GM20431 (cell line): ENCODE measurements around the gene GDPD2.

Experiments used
- in situ Hi-C: fragments of 300-500 bp; cut with MseI, MboI; formaldehyde crosslinking; loops from one replicate; pipeline ENCODE4 v1.15.0; 2020; ENCODE audit warnings: low sequenced_read_pairs; ENCODE audit not compliant: unreplicated experiment

Gene GDPD2

DNA sequence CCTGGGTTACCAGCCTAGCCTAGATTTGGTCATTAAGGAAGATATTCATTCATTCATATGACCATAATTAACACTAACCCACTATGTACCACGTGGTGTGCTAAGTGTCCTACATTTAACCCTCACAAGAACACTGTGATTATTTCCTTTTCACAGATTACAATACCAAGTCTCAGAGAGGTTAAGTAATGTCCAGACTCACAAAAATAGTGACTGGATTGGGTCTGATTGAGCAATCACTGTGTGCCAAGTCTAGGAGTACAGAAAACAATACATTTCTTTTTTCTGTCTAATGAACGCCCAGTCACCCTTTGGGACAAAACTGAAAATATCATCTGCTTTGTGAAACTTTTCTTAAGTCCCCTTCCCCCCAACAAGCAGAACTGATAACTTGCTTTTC is 13.9 kb downstream of the GDPD2 start:
- in situ Hi-C loops, result no loop called here

DNA sequence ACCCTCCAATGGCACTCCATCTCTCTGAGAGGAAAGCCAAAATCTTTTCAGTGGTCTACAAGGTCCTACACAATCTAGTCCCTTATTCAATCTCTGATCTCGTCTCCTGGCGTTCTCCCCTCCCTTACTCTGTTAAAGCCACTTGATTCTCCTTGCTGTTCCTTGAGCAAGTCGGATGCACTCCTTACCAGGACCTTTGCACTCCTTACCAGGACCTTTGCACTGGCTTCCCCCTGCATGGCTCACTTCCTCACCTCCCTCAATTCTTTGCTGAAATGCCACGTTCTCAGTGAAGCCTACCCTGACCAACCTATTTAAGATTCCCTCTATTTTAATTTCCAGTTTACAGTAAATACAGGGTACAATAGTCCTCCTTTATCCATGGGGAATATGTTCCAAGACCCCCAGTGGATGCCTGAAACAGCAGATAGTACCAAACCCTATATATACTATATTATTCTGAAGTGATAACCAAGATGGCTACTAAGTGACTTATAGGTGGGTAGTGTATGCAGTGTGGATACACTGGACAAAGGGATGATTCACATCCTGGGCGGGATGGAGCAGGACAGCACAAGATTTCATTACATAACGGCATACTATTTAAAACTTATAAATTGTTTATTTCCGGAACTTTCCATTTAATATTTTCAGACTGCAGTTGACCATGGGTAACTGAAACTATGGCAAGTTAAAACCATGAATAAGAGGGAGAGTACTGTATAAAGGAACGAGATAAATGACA is 15.0 kb downstream of the GDPD2 start:
- in situ Hi-C loops, result no loop called here

DNA sequence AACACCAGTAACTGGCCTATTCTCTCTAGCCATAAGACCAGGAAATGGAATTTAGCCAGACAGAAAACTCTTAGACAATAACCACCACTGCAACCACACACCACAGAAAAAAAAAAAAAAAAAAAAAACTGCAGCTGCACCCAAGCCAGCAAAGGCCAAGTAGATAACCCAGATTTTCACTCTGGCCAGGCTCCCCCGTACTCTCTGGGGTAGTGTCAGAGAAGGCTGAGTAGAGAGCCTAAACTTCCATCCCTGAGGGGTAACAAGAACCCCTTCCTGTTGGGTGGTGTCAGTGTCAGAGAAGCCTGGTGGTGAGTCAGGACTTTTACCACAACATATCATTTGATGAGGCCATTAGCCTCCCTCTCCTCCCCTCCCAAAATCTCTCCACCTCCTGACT is 15.9 kb downstream of the GDPD2 start:
- in situ Hi-C loops, result no loop called here

DNA sequence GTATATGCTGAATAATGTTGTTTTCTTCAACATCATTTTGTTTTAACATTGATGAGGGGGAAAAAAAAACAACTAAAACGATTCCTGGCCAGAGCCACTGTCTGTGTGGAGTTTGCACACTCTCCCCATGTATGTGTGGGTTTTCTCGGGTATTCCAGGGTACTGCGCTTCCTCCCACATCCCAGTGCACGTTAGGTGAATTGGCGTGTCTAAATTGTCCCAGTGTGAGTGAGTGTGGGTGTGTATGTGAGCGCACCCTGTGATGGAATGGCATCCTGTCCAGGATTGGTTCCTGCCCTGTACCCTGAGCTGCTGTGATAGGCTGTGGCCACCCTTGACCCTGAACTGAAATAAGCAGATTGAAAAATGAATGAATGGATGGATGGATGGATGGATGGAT is 19.1 kb downstream of the GDPD2 start:
- in situ Hi-C loops, result no loop called here

DNA sequence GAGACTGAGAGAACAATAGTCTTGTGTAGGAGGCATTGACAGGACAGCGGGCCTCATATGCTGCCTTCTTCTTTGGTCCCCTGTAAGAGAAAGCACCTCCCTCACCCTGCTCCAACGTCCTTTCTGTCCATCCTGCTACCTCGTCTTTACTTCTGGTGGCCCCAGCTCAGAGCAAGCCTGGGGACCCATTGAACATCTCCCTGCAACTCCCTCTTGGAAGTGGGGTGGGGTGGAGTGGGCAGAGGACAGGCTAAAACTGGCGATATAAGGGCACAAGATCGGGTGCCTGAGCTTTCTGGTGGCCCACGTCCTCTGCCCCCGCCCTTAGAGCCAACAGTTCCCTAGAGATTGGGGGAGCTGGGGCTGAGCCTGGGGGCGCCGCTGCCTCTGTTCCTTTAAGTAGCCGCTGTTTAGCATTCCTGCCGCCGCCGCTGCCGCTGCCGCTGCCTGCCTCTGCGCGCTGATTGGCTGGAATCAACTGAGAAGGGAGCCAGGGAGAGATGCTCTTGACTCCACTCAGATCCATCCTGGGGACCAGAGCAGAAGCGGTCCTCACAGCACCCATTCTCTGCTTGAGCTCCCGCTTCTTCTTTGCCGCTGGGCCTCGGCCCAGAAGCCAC is 21.3 kb downstream of the GDPD2 start, which contains the start of gene DLG3:
DLG3 (plus strand) TSS at position 510 of the 620 bp plus-strand sequence. CDS start 367 bp downstream, outside the sequence.
- in situ Hi-C loops, result no loop called here

DNA sequence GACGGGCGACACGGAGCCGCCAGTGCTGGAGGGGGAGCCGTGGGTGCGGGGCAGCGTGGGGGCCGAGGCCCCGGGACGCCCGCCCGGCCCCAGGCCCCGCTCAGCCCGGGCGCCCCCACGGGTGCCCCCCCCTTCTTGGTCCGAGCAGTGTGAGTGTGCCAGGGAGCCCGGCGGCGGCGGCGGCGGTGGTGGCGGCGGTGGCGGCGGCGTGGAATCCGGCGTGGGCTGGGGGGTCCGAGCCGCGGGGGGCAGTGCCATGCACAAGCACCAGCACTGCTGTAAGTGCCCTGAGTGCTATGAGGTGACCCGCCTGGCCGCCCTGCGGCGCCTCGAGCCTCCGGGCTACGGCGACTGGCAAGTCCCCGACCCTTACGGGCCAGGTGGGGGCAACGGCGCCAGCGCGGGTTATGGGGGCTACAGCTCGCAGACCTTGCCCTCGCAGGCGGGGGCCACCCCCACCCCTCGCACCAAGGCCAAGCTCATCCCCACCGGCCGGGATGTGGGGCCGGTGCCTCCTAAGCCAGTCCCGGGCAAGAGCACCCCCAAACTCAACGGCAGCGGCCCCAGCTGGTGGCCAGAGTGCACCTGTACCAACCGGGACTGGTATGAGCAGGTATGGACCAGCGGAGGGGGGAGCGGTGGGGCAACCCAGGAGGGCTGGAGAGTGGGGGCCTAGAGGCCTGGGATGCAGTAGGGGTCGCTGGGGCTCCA is 22.0 kb downstream of the GDPD2 start:
- in situ Hi-C loops, result no loop called here

DNA sequence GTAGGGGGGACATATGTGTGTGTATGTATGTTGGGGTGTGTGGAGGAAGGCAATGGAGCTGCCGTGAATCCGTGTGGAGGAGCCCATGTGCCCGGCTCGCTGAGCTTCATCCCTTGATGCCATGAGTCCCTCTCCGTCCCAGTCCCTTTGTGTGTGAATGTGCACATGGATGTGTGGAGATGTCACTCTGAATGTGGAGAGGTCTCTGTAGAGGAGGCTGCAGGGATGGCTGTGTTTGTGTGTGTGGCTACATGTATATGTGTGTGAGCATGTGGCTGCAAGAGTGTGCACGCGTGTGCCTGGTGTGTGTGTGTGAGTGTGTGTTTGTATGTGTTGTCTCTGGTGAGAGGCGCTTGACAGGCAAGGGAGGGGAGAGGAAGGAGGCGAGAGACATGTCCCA is 22.8 kb downstream of the GDPD2 start:
- in situ Hi-C loops, result no loop called here

DNA sequence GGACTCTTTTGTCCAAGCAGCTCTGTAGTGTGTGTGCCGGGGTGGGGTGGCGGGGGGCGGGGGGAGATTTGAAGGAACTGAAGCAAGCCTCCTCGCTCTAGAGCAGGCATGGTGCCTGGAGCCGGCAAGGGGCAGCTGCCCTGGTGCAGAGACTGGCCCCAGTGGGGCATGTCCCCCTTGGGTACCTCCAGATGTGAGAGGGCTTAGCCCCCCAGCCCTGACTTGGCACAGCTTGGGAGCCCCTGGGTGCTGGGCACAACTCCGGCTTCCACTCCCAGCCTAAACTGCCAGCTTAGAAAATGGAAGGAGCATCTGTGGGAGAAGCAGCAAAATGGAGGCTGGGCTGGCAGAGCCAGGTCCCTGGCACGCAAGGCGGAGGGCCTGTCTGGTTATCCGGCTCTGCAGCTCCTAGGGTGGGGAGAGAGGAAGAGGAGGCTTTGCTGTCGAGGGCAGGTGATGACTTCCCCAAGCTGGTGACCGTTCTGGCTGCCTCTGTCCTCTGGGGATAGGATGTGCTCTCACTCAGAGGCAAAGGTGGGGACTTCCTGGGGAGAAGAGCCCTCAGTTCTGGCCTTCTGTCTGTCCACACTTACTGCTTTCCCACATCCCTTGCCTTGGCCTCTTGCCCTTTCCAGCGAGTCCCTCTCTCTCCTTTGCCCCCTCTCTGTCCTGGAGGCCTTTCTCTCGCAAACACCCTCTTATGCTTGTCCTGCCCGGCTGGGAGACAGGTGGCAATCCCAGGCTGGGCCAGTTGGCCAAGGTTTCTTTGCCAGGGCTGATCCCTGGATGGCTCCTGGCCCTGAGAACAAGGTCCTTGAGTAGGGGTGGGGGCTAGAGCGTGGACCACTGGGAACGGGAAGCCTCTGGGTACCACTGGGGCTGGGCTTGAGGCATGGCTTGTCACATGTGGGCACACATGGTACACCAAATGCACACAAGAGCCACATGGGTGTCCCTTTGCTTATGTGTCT is 23.6 kb downstream of the GDPD2 start:
- in situ Hi-C loops, result no loop called here

DNA sequence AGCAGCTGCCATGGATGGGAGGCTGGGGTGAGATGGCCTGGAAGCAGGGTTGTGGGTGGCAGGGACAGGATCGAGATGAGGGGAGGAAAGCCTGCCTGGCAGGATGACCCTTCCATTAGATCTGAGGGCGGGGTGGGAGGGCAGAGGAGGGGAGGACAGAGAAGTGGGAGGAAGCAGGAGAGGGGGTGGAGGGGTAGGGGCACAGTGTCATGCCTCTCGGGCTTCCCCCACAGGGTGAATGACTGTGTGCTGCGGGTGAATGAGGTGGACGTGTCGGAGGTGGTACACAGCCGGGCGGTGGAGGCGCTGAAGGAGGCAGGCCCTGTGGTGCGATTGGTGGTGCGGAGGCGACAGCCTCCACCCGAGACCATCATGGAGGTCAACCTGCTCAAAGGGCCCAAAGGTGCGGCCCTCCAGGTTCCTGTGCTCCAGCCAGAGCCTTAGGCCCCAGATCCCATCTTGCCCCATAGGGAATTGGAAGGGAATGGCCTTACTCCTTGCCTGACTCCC is 26.4 kb downstream of the GDPD2 start:
- in situ Hi-C loops, result no loop called here

DNA sequence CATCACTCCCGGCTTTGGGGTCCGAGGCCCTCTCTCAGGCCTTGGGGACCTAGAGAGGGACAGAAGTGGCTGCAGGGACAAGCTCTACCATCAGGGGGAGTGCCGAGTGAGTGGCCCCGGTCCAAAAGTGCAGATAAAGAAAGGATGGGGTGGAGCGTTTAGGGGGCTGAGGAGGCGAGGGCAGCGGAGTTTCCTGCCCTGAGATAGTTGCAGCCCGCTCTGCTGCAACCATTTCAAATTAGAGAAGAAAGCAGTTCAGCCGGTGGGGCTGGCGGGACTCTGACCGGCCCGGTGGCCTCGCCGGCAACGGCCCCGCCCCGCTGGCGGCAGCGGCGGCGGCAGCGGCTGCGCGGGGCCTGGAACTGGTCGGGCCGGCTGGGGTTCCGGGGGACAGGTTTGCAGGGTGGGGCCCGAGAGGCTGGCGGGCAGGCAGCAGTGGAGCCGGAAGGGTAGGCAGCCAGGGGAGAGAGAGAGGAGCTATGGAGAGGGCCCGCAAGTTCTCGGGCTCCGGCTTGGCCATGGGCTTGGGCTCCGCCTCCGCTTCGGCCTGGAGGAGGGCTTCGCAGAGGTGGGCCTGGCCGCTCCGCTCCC is 29.1 kb downstream of the GDPD2 start:
- in situ Hi-C loops, result no loop called here

DNA sequence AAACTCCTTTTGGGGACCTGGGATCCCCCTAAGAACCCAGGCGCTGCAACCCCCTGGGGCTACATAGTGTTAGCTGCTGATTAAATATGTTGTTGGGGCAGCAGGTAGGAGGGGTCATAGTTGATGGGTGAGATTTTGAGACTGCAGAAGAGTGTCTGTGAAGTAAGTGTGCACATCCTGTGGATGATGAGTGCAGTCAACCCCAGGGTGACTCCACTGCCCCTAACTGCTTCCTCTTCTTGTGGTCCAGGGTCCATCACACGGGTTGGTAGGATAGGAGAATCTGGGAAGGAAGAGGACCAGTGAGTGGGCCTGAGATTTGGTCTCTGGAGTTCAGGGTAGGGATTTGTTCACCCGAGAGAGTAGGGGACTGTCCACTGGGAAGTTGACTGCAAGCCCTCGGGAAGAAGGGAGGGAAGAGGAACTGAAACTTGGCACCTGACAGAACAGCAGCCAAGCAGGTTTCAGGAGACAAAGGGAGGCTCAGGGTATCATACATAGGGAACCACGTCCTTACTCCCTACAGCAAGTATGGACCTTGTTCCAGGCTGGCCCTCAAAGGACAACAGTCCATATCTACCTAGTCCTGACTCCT is 30.0 kb downstream of the GDPD2 start:
- in situ Hi-C loops, result no loop called here

DNA sequence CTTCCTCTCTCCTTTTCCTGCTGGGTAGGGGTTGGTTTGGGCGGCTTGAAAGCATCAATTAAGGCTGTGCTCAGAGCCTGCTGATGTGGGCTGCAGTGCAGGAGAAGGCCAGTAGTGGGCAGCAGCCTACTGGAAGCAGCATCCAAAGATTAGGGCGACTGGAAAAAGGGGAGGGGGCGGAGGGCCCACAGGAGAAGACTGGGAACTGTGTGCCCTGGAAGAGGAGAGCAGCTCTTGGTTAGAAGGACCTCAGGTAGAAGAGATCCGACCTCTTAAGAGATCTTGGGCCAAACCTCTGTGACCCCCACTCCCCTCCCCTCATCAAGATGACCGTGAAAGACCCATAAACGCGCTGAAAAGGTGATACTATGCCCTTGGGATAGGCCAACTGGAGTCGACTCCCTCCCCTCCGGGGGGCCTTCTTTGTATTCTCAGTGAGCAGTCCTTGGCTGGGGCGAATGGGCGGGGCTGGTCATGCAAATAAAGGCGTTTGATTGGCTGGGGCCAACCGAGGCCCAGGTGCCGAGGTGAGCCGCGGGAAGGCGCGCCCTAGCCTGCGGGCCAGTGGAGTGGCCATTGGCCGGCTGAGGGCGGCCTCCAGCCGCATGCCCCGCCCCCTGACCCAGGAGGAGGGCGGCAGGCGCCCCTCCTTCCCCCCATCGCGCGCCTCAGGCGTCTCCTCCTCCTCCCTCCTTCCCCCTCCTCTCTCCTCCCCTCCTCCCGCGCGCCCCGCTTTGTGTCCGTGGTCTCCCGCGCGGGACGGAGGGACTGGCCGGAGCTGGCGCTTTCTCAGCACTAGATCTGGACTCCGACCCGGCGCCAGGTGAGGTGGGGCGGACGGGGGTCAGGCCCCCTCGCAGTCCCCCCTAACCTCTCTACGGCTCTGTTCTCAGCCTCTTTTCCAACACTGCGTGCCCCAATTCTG is 31.6 kb downstream of the GDPD2 start:
- in situ Hi-C loops, result no loop called here

DNA sequence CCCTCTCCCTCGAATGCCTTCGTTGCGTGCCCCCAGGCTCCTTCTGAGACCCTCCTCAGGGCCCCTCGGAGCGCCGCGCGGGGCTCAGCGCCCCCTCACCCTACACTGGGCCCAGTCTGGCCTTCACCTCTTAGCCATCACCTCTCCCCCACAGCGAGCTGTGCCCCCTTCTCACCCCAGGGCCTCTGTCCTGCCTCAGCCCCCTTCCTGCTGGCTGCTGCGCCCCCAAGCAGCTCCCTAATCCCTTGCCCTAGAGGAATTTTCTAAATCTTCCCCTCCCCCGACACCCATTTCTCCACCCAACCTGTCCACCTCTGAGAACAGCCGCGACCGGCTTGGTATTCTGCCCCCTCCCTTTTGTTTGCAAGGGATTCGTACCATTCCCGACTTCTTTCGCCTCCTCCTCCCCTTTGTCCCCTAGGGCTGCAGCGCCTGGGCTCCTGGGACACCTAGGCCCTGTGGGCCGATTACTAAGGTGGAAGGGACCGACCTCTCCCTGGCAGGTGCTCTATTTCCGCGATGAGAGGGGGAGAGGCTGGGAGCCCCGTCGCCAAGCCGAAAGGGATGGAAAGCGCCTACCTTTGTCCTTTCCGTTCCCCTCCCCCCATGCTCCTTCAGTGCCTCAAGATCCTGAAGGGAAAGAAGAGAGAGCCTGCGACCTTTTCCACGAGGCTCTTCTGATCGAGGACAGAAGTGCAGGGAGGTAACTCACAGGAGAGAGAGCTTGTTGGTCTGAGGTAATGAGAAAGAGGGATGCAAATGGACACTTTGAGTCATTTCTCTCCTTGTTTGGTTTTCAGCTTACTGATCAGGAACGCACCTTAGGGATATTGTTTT is 32.5 kb downstream of the GDPD2 start:
- in situ Hi-C loops, result no loop called here

DNA sequence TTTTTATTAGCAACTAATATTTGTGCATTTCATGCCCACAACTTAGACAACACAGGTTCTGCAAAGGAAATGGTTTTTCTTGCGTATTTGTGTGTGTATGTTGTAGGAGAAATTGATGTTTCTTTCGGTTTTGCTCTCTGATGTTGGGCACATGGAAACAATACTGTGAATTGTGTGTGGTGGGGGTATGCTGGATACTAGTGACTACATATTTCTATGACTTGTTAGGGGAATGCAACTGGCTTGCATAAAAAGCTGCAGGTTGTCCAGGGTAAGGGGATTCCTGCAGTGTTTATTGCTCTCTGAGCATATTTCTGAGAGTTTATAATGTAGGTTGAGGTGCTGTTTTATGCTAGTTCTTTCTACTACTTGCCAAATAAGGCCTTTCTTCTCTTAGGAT is 33.1 kb downstream of the GDPD2 start:
- in situ Hi-C loops, result no loop called here

DNA sequence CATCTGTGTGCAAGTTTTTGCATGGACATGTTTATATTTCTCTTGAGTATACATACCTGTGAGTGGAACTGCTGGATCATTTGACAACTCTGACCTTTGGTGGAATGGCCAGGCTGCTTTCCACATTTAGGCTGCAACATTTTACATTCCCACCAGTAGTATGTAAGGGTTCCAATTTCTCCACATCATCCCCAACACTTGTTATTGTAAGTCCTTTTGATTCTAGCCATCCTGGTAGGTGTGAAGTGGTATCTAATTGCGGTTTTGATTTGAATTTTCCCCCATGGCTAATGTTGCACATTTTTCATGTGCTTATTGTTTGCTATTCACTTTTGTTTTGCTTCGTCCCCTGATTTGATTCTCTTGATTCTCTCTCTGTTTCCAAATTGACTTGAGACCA is 37.9 kb downstream of the GDPD2 start:
- in situ Hi-C loops, result no loop called here

DNA sequence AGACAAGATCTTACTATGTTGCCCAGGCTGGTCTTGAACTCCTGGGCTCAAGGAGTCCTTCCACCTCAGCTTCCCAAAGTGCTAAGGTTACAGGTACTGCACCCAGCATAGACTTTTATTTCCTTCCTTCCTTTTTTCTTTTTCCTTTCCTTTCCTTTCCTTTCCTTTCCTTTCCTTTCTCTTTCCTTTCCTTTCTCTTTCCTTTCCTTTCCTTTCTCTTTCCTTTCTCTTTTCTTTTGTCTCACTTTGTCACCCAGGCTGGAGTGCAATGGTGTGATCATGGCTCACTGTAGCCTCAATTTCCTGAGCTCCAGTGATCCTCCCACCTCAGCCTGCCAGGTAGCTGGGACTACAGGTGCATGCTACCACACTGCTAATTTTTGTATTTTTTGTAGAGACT is 40.9 kb downstream of the GDPD2 start:
- in situ Hi-C loops, result no loop called here

DNA sequence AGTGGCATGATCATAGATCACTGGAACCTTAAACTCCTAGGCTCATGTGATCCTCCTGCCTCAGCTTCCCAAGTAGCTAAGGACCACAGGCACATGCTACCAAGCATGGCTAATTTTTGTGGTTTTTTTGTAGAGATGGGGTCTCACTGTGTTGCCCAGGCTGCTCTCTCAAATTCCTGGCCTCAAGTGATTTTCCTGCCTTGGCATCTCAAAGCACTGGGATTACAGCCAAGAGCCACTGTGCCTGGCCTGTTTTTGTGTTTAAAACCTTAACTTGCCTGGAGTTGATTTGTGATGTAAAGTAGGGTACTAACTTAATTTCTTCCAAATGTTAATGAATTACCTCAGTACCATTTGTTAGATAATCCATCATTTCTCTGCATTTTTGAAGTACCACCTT is 43.9 kb downstream of the GDPD2 start:
- in situ Hi-C loops, result no loop called here
